HG03159 (cell line): Measurements from ENCODE around the gene ASPG.

Experiments
- ATAC-seq: cut with Tn5 transposase; IDR thresholded peaks from one replicate; pipeline ENCODE4 v1.9.1; 2021; ENCODE audit warnings: mild to moderate bottlenecking, moderate library complexity; ENCODE audit not compliant: unreplicated experiment

The ASPG gene

DNA sequence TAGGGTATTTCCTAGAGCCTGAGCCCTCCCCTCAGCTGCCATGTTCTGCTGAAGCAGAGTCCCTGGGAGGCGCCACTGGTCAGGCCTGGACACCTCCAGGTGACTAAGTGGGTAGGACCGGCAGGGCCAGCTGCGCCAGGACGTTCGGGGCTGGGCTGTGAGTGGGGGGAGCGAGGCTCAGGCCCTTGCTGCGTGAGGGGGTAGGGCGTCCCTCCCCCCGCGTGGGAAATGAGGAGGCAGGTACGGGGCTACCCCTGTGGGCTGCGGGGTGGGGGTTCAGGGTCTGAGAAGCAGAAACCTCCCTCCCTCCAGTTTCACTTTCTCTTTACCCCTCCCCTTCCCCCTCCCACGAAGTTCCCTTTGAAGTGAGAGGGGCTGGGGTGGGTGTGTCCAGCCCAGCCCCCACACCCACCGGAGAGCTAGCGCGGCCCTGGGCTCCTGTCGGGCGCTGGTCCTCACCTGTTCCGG is 30.8 kb downstream of the ASPG start:
- no peak for ATAC-seq

DNA sequence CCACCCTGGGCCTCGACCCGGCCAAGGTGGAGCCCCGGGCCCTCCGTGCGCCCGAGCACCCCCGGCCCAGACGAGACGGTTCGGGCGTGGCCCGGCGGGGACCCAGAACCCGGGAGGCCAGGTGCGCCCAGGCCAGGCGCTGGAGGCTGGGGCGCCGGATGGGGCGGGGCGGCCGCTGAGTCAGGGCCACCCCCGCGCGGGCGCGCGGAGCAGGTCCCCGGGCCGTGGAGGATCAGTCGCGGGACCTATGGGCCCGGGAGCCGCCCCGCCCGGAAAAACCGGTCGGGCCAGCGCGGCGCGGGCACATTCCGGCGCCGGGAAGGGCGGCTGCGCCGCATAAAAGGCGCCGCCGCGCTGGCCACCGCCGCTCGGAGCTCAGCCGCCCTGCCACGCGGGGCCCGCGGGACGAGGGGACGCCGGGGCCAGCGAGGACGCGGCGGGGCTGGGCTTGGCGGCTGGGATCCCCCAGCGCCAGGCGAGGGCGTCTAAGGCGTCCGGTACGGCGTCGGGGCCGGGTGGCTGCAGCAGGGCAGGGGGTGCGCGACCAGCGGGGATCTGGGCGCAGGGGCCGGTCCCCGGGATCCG is 31.3 kb downstream of the ASPG start:
- ATAC-seq: no peak

DNA sequence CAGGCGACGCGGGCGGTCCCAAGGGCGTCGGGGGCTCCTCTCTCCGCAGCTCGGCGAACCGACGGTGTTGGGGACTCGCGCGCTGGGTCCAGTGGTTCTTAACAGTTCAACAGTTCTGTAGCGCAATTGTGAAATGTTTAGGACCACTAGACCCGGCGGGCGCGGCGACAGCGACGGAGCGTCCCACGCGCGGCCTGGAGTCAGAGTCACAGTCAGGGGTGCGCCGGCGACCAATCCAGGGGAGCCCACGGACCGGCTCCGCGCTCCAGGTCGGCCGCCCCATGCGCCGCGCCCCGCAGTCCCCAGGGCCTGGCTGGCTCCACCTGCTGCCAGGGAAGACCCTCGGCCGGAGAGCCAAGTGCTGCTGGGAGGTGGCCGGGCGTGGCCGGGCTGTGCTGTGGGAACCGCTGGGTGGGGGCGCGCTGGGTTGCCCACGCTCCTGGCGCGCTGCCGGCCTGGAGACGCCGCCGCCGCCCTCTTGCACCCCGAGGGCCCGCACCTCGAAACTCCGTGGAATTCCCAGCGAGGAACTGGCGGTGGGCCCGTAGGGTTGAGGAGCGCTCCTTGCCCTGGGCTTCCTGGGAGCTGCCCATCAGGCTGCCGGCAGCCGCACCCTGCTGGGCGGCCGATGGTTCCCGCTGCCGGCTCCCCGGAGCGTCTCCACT is 32.0 kb downstream of the ASPG start:
- ATAC-seq: no peak

DNA sequence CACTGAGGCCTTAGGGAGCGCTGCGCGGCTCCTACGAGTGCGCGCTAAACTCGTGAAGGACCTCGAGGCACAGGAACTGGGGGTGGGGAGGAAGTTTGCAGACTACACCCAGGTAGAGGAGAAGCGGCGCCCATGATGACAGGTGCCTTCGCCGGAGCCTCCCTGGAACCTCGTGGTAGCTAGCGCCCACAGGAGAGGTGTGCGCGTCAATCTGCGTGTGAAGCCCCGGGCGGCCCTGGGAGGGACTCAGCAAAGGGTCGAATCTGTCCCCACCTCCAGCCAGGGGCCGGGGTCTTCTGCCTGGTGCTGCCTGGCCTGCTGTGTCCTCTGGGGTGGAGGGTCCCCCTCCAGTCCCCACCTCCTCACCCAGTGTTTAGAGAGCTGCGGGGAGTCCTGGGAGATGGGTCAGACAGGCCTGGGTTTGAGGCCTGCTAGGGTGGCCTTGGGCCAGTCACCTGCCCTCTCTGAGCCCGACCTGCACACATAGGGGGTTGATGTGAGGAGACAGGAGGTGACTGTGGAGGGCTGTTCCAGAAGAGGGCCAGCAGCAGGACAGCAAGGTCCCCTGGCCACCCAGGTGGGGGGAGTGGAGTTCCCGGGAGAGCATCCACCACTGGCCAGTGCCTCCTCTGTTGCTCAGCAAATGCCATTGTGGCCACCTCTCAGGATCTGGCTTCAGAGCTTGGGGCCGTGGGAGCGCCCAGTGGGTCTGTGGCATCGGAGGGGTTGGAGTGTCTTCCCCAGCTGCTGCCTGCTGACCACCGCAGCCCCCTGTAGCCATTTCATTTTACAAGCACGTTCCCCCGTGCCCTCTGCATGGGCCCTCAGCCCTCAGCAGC is 32.7 kb downstream of the ASPG start:
- no peak for ATAC-seq

DNA sequence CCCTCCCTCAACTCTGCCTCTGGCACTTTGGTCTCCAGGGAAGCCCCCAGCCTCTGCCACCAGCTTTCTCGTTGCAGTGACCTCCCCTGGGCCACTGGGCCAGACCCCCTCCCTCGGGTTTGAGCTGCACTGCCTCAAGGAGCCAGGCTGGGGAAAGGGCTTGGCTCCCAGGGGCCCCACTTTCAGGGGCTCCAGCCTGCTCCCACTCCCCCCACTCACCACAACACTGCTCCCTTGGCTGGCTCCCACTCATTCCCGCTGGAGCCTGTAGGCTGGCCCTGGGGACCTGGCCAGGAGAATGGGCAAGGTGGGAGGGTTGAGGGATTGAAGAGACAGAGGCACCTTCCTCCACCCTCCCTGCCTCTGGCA is 33.6 kb downstream of the ASPG start:
- ATAC-seq: no peak

DNA sequence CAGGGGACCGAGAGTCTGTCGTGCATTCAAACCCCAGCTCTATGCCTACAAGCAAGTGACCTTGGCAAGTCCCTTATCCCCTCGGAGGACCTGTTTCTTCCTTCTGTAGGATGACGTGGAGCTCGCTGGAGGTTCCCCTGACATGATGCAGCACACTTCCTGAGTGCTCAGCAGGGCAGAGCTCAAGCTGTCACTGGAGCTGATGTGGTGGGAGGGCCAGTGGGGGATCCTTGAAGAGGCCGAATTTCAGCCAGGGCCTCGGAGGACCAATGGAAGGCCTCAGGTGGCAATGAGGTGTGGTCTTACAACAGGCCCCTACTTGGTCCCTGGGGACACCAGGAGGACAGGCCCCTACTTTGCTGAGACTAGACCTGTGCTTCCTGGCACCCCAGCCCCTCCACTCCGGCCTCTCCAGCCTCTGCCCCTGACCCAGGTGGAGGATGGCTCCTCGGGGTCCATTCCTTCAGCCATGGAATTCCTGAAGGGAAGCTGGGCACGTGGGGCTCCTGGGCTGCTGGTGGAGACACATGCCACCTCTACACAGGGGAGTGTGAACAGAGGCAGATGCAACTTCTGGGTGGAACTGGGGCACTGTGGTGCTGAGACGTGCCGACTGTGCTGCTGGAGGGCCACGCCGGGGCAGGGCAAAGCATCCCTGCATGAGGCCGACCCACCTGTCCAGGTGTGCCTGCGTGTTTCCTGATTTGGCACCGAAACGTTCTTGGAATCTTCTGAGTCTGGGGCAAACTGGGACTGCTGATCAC is 34.2 kb downstream of the ASPG start:
- no peak for ATAC-seq

DNA sequence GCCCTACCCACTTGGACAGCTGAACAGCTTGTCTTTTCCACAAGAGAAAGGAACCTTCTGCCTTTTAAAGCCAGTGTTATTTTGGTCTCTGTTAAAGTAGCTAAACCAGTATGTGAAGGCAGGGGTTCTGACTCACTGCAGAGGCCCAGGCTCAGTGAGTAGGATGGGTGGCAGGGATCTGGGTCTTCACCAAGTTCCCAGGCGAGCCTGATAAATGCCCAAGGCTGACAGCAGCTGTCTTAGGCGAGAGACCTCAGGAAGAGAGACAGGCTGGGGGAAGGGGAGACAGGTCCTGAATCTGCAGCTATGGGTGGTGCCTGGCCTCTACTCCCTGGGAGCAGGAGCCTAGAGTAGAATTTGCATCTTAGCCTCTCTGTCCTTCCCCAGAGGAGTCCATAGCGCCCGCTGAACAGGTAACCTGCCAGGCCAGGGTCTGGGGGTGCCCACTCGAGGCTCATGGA is 34.8 kb downstream of the ASPG start:
- ATAC-seq: no peak

DNA sequence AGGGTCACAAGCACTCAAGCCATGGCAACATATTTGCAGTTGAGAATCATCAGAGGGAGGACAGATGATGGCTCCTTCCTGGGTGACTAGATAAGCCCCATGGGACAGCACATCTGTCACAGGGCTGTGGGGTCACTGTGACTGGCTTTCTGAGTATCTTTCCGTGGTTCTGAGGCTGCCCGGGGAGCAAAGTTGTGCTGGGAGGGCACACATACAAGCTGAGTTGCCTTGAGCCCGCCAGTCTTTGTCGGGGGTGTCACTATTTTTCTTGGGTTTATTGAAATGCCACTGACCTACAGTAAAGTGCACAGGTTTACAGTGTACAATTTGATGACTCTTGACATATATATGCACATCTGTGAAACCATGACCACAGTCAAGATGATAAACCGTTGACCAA is 35.6 kb downstream of the ASPG start:
- no peak for ATAC-seq

DNA sequence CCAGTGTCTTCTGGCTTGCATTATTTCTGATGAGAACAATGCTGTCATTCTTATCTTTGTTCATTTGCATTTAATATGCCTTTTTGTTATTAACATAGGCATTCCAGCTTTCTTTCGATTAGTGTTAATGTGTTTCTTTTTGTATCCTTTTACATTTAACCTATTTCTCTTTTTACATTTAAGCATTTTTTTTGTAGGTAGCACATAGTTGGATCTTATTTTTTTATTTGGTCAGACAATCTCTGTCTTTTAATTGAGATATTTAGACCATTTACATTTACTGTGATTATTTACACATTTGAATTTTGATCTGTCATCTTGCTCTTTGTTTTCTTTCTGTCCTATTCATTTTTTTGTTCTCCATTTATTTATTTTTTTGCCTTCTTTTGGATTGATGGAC is 38.4 kb downstream of the ASPG start:
- no peak for ATAC-seq

DNA sequence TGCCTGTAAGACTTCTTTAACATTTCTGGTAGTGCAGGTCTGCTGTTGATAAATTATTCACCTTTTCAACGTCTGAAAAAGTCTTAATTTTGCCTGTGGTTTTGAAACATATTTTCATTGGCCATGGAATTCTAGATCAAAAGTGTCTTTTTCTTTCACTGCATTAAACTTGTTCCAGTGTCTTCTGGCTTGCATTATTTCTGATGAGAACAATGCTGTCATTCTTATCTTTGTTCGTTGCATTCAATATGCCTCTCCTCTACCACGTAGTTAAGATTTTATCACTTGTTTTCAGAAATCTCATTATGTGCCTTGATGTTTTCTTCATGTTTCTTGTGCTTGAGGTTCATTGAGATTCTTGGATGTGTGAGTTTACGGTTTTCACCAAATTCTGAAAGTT is 39.5 kb downstream of the ASPG start:
- no peak for ATAC-seq

DNA sequence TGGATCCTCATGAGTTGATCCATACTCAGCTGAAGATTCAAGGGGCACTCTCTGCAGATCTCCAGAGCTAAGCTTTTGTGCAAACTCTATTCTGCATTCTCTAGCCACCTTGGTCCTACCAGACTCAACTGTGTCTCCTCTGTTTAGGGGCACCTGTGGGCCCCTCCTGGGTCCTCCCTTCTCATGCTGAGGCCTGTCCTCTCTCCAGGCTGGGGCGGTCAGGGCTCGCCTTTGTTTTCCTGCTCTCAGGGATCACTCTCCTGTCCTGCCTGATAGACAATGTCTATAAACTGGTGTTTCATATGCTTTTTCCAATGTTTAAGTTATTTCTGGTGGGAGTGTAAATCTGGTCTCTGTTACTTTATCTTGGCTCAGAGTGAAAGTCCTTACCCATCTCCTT is 41.3 kb downstream of the ASPG start:
- ATAC-seq: no peak

DNA sequence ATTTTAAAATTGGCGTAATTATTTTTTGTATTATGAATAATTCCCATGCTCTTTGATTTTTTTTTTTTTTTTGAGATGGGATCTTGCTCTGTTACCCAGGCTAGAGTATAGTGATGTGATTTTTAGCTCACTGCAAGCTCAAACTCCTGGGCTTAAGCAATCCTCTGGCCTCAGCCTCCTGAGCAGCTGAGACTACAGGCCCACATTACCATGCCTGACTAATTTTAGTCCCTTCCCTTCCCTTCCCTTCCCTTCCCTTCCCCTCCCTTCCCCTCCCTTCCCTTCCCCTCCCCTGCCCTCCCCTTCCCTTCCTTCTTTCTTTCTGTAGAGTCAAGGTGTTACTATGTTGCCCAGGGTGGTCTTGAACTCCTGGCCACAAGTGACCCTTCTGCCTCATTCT is 43.5 kb downstream of the ASPG start:
- ATAC-seq: no peak

GRCh38 chr14:104129556-104129955 is 44.1 kb downstream of the ASPG start:
- no peak for ATAC-seq

DNA sequence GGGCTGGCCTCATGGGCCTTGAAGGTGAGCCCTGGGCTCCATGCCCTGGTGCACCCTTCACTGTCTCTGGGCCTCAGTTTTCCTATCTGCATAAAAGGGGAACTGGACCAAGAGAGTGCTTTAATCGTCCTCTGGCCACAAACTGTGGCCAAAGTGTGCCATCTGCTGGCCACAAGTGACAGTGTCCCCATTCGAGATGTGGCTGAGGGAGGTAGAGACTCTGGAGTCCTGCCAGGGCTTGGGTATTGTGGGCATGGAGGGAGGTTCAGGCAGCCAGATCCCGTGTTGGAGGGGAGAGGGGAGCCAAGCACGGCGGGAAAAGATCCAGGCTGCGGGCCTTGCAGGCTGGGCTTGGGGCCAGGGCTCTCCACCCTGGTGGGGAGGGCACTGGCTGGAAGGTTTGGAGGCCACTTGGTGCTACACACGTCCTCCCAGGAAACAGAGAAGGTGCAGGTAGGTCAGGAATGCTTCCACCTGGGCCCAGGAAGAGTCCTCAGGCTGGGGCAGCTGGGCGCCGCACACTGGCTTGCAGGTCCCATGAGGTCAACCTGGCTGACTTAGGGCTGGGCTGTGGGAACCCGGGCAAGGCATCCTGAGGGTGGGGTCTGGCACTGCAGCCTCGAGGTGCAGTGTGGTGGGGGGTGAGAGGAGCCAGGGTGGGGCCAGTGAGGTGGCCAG is 45.6 kb downstream of the ASPG start:
- no peak for ATAC-seq

GRCh38 chr14:104131968-104132732 is 46.6 kb downstream of the ASPG start:
- no peak for ATAC-seq

DNA sequence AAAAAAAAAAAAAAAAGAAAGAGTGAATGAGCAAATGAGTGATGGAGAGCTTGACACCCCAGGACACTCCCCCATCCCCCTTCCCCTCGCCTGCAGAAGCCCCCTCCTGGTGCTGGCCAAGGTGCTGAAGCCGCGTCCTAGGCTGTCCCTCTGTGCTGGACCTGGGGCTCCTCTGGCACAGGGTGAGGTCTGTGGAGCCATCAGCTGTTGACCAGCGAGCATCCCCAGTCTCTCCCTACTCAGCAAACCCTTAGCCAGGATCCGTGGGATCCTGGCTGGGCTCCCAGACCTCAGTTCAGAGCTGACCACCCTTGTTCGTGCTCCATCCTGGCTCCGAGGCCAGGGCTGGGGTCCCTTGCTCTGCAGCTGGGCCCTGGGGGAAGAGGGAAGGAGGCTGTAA is 47.5 kb downstream of the ASPG start:
- ATAC-seq: no peak

DNA sequence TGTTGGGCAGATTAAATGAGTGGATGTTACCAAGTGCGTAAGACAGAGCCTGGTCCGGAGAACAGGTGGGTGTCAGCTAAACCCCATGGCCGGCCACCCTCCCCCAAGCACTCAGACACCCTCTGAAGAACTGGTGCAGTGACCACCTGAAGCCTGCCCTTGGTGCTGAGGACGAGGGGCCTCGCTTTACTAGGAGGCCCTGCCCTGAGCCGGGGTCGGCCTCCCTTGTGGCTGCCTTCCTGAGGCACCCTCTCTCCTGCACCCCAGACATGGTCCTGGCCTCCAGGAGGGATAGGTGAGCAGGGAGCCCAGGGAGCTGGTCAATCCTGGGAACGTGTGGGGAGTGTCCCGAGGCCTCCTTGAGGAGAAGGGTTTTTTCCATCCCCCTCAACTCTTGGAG is 48.0 kb downstream of the ASPG start:
- no peak for ATAC-seq

DNA sequence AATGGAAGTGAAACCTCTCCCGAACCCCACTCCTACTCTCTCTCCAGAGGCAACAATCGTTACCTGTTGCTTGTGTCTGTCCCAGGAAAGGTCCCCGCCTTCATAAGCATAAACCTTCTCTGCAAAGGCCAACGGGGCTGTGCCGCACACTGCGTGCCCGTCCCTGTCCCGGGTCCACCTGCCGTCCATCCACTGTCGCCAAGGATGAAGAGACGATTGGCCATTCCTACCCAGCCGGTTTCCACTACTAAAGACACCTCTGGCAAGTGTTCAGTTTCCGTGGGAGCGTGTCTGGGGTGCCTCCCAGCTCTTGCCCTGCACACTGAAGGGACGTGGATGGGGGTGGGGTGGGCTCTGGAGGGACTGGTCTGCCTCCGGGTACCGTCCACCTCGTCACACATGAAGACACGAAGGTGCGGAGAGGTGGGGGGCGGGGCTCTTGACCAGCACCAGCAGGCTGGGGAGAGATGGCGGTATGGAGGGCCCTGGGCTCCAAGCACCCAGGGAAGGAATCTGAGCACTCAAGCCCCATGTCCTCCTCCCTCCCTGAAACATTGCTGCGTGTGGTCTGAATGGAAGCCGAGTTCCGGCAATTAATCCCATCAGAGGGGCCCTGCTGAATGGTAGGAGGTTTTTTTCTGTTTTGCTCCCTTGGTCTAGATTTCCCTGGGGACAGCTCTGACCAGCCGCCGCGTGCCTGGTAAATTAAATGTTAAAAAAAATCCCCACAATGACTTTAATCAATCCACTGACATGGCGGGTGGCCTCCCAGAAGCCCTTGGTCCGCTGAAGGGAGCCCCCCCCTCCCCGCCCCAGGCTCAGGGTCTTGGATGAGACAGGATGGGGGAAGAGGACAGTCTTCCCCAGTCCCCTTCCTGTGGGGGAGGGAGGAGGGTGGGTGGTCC is 48.8 kb downstream of the ASPG start:
- ATAC-seq: no peak
